ENCODE measurements around the gene DHRS3.

DNA sequence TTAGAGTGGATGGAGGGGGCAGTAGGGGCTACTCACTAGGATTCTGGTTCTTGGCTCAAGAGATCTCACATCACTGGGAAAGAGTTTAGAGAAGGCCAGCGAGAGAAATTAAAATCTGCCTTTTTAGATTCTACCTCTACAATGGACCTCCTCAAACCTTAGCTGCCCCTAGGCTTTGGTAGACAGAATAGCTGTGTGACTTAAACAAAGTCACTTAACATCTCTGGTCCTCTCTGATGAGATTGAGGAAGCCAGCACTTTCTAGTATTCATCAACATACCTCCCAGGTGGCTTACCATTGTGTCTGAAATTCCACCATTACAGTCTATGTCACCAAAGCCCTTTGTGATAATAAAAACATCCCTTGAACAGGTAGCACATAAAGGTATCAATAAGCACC, 44.5 kb upstream of the DHRS3 start:
- TF ChIP-seq CTCF (IDR thresholded peaks at IDR 0.05; ENCODE audit: extremely low read depth in 1 of 2, insufficient read depth in 1 of 2, low read depth in 1 of 2, low read length in 2 of 2) = no peak
- TF ChIP-seq POLR2A (IDR thresholded peaks at IDR 0.05; ENCODE audit: low read depth, low read length) = no peak
- TF ChIP-seq EZH2 (IDR thresholded peaks at IDR 0.05; ENCODE audit: borderline replicate concordance, low read depth, low read length, severe bottlenecking) = no peak
- TF ChIP-seq POLR2AphosphoS5 (IDR thresholded peaks at IDR 0.05; ENCODE audit: insufficient read depth, low read depth, low read length) = no peak
- TF ChIP-seq JUN (IDR thresholded peaks at IDR 0.05; ENCODE audit: borderline replicate concordance, insufficient read depth, insufficient read length, low read depth) = no peak
- no peak for TF ChIP-seq MAX (IDR thresholded peaks at IDR 0.05; ENCODE audit: insufficient read depth, insufficient read length)
